ENCODE measurements around the gene LYZ.

DNA sequence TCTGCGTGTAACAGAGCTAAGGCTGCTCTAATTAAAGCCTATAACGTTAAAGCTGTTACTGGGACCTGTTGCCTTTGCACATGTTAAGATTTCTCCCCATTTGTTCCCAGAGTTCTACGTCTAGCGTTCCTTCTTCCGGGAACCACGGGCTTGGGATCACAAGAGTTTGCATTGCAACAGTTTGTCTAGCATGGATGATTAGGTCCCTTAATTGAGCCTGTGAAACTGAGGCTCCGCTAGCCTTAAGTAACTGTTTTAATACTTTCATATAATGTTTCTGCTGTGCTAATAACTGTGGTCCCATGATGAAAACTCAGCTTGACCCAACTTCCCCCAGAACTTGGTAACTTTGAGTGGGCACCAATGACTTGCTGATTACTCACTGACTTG lies 16.7 kb upstream of the LYZ start:
- peak; percentile 28 for TF ChIP-seq EZH2 (IDR thresholded peaks at IDR 0.05; ENCODE audit: low read length, missing control alignments)
- TF ChIP-seq, protein P1, sequence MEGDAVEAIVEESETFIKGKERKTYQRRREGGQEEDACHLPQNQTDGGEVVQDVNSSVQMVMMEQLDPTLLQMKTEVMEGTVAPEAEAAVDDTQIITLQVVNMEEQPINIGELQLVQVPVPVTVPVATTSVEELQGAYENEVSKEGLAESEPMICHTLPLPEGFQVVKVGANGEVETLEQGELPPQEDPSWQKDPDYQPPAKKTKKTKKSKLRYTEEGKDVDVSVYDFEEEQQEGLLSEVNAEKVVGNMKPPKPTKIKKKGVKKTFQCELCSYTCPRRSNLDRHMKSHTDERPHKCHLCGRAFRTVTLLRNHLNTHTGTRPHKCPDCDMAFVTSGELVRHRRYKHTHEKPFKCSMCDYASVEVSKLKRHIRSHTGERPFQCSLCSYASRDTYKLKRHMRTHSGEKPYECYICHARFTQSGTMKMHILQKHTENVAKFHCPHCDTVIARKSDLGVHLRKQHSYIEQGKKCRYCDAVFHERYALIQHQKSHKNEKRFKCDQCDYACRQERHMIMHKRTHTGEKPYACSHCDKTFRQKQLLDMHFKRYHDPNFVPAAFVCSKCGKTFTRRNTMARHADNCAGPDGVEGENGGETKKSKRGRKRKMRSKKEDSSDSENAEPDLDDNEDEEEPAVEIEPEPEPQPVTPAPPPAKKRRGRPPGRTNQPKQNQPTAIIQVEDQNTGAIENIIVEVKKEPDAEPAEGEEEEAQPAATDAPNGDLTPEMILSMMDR (conservative IDR thresholded peaks at IDR 0.05 in 1 of 2, IDR thresholded peaks at IDR 0.05 in 1 of 2; ENCODE audit: low read depth in 1 of 2, low read length in 2 of 2) = no peak
